Activated T-cell treated with anti-CD3 and anti-CD28 coated beads, Interleukin-2, amount 50 U/mL, for 24 hours (primary cell): ENCODE measurements around the gene TNRC18.

Experiments used
- DNase-seq: peaks from one replicate; pipeline ENCODE4 v3.0.0-alpha.2; 2020
- H3K27ac Mint-ChIP-seq: 2 replicates; pipeline ENCODE4 v1.8.0; 2020; ENCODE audit warnings: mild to moderate bottlenecking, mixed read lengths
- H3K27me3 Mint-ChIP-seq: 2 replicates; pipeline ENCODE4 v1.8.0; 2020; ENCODE audit warnings: mixed read lengths
- H3K36me3 Mint-ChIP-seq: 2 replicates; pipeline ENCODE4 v1.8.0; 2020; ENCODE audit warnings: low read depth, mixed read lengths
- H3K4me1 Mint-ChIP-seq: 2 replicates; pipeline ENCODE4 v1.8.0; 2020; ENCODE audit warnings: low read depth, mixed read lengths
- H3K4me3 Mint-ChIP-seq: 2 replicates; pipeline ENCODE4 v1.8.0; 2020; ENCODE audit warnings: mild to moderate bottlenecking, moderate library complexity, mixed read lengths
- H3K9me3 Mint-ChIP-seq: 2 replicates; pipeline ENCODE4 v1.8.0; 2020; ENCODE audit warnings: mixed read lengths

The TNRC18 gene

DNA sequence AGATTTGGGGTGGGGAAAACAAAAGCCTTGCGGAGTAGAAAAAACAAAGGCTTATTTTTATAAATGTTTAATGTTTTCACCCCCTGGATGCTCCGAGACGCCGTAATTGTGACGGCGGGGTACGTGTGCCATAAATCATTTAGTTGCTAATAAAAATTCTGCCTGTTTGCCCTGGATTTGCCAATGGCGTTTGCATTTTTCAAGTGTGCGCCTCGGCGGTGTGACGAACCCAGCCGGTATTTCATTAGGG, 2.5 kb upstream of the TNRC18 start:
- H3K36me3 Mint-ChIP-seq, result no peaks in the 10 kb centered on the region
- H3K27me3 Mint-ChIP-seq, result peaks cover 83% of the 10 kb centered on the region
- H3K4me3 Mint-ChIP-seq, result no peak overlapping the region
- H3K4me1 Mint-ChIP-seq, result peaks cover 42% of the 10 kb centered on the region
- no peak overlapping the region for H3K27ac Mint-ChIP-seq
- no peaks in the 10 kb centered on the region for H3K9me3 Mint-ChIP-seq
- no peak for DNase-seq

DNA sequence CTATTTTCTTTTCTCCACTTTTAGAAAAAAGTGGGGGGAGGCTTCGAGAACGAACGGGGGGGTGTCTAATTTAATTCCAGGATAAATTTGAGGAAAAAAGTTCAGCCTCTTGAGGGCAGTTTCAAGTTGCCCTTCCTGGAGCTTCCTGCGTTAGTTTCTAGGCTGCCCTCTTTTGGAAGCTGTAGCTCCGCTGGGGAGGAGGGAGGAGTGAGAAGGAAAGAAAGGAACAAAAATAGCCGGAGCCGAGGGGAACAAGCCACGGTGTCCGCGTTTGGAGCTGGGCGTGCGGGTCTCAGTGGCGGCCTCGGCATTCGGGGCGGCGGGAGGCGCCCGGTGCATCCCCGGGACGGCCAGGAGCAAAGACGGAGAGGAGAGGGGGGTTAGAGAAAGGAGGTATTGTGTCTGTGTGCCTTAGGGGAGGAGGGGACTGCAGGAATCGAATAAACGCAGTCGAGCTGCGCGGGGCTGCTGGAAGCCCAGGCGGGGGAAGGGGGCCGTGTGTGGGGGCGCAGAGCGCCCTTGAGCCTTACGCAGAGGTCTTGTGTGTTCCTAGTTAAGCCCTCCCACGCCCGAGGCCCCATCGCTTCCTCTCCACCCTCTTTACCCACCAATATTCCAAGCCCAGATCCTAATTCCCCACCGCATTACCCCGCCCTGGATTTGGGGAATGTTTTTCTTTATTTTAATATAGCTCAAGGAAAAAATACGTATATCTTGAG, 2.0 kb upstream of the TNRC18 start:
- H3K27me3 Mint-ChIP-seq, result peaks cover 81% of the 10 kb centered on the region
- no peaks in the 10 kb centered on the region for H3K9me3 Mint-ChIP-seq
- H3K4me3 Mint-ChIP-seq, result no peak overlapping the region
- H3K27ac Mint-ChIP-seq, result no peak overlapping the region
- peak; percentile 39 for DNase-seq
- H3K36me3 Mint-ChIP-seq, result no peaks in the 10 kb centered on the region
- H3K4me1 Mint-ChIP-seq, result peaks cover 42% of the 10 kb centered on the region

DNA sequence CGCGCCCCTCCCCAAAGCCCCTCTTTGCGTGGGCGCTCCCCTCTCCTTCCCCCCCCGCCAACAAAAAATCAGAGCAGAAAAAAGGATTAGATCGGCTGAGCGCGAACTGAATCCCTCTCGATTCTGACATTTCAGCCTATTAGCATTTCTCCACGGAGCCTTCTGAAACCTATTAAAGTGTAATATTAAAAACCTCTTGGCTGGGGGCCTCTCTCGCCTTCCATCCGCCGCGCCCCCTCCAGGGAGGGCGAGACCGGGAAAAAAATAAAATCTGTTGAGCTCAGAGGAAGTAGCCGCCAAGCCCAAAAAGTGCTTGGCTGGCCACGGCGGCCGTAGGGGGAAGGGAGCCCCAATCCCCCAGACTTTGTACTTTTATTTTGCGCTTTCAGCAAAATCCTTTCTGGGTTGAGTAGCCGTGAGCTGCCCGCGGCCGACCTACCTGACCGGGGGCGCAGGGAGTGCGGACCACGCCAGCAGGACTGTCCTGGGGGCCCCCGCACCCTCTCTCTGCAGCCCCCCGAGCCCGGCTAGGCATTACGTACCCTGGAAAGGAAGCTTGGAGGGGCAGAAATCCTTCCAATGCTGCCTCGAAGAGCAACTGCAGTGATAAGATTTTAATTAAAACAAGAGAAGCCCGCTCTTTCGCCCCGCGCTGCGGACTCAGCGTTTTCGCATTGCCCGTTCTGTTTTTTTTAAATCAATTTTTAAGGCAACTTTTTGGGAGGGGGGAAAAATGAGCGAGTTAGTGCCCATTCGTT, 1.3 kb upstream of the TNRC18 start:
- Mint-ChIP-seq H3K27me3 (peaks cover 81% of the 10 kb centered on the region), H3K27ac (peak overlapping the region; percentile 57), H3K9me3 (no peaks in the 10 kb centered on the region), H3K36me3 (no peaks in the 10 kb centered on the region), H3K4me1 (peaks cover 46% of the 10 kb centered on the region), H3K4me3 (peak overlapping the region; percentile 58)
- peak; percentile 38 for DNase-seq

DNA sequence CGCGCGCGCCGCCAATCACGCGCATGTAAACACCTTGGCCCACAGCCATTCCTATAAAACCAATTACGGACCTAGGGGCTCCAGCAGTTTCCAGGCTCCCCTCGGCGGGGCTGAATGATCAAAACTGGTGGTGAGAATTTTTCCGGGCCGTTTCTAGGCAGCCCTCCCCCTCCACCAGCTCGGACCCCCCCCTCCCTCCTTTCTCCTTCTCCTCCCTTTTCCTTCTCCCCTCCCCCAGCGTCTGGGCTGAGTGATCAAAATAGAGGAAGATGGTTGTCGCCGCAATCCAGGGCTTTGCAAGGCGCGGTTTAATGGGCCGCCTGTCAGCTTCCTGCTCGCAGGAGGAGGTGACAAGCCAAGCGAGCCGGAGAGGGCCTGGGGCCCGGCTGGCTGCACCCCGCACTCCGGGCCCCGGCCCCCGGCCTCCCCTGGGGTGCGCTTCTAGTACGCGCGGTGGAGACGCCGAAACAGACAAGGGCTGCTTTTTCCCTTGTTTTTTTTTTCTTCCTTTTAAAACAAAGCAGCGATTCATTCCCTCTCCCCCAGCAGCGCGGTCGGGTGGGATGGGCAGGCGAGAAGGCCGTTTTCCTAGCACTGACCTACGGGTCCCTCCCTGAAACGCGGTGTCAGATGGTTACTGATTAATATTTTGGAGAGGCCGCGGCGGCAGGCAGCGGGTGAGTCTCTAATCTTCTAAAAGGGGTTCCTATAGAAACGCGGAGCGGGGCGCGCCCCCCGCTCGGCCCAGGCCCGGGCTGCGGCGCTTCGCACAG, 528 bp upstream of the TNRC18 start:
- Mint-ChIP-seq H3K4me1 (peaks cover 44% of the 10 kb centered on the region), H3K36me3 (no peaks in the 10 kb centered on the region), H3K27ac (peak overlapping the region; percentile 41), H3K27me3 (peaks cover 80% of the 10 kb centered on the region), H3K9me3 (no peaks in the 10 kb centered on the region), H3K4me3 (peak overlapping the region; percentile 66)
- peak; percentile 62 for DNase-seq

DNA sequence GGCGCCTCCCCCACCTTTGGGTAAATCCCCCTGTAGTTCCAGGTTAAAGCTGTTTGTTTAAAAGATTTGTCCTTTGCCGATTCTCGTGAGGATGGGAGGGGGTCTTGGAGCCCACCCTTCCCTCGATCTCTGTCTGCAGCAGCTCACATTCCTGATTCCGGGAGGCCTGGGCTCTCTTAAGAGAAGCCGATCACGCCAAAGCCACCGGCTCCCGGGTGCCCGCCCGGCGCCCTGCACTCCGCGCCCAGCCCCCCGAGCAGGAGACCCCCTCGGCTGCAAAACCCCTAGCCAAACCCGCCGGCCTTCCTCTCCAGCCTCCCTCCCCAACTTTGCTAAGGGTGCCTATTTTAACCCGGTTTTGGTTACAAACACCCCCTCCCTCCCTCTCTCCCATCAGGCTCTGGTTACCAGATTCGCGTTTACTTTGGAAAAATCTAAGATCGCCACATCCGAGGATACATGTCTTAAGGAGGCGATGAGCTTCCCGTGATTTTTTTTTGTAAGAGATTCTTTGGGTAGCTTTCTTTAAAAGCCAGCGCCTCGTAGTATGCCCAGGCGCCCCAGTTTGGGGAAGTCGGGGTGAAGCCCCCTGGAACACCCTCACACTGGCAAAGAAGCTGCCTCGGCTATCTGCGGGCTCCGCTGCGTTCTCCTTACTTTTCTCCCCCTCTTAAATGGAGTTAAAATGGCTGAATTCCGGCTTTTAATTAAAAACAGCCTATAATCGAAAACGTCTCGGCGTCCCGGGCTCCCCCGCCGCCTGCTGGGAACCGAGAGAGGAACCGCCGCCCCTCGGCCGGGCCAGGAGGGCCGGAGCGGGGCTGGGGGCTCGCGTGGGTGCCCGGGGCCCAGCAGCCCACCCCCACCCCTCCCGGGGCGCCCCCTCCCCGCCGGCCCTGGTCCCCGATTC, 983 bp downstream of the TNRC18 start:
- Mint-ChIP-seq H3K4me3 (peak overlapping the region; percentile 65), H3K36me3 (no peaks in the 10 kb centered on the region), H3K9me3 (no peaks in the 10 kb centered on the region), H3K27me3 (peaks cover 82% of the 10 kb centered on the region), H3K4me1 (peaks cover 47% of the 10 kb centered on the region), H3K27ac (no peak overlapping the region)
- peak; percentile 39 for DNase-seq

DNA sequence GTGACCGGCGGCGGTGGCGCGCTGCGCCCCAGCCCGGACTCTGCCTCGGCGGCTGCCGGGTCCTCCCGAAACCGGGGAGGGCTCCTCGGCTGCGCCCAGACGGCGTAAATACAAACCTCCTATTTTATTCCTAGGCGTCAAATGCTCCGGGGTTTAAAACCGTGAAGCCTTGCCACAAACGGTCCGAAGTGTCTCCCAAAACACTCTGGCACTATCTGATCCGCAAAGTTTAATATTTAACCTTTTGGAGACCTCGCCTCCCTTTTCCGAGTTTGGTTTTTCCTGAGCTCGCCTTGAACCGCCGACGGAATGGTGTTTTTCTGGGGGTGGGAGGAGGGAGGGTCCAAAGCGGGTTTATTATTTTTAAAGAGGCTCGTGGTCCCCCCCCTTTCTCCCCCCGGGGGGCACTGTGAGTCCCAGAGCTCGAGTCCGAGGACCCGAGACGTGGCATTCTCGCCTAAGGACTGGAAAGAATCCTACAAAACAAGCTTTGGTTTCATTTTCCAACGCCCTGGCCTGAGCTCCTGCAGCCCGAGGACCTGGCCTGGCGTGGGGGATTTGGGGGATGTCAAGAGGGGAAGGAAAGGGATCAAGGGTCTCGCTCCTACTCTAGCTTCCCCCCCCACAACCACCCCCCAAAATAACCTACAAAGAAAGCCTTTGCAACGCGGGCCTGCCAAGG, 1.8 kb downstream of the TNRC18 start:
- peak overlapping the region; percentile 65 for H3K4me3 Mint-ChIP-seq
- H3K36me3 Mint-ChIP-seq, result no peaks in the 10 kb centered on the region
- DNase-seq, result peak; percentile 35
- no peak overlapping the region for H3K27ac Mint-ChIP-seq
- peaks cover 44% of the 10 kb centered on the region for H3K4me1 Mint-ChIP-seq
- peaks cover 81% of the 10 kb centered on the region for H3K27me3 Mint-ChIP-seq
- H3K9me3 Mint-ChIP-seq, result no peaks in the 10 kb centered on the region

DNA sequence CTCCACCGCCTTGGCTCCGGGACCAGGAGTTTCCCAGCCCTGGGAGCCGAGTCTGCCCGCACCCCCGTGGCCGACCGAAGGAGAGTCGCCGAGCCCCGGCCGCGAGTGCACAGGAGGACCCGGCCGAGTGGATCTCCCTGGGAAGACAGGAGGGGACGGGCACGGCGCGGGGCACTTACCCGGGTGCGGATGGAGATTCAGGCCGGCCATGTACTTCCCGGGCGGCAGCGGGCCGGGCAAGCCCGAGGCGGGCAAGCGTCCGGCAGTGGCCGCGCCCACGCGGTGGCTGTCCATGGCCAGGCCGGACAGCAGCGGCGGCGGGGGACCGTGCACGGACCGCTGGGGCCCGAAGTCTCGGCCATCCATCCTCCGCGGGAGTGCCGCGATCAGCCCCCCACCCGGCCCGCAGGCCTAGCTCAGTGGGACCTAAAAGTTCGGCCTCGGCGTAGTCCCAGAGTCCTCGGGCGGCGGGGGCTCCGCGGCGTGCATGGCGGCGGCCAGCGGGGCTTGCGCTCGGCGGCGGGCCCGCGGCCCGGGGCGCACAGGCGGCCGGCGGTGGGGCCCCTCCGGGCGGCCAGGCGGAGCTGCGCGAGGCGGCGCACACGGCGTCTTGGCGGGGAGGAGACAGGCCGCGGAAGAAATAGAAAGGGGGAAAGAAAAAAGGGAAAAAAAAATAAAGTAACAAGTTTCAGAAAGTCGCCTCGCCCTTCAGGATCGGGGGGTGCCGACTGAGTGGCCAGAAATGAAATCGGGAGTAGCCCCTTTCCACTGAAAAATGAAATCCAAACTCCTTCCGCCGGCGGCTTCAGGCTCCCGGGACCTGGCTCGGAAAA, 2.5 kb downstream of the TNRC18 start:
- no peaks in the 10 kb centered on the region for H3K36me3 Mint-ChIP-seq
- no peak overlapping the region for H3K27ac Mint-ChIP-seq
- peak overlapping the region; percentile 65 for H3K4me3 Mint-ChIP-seq
- H3K27me3 Mint-ChIP-seq, result peaks cover 80% of the 10 kb centered on the region
- H3K4me1 Mint-ChIP-seq, result peaks cover 42% of the 10 kb centered on the region
- H3K9me3 Mint-ChIP-seq, result no peaks in the 10 kb centered on the region
- DNase-seq, result peak; percentile 55

DNA sequence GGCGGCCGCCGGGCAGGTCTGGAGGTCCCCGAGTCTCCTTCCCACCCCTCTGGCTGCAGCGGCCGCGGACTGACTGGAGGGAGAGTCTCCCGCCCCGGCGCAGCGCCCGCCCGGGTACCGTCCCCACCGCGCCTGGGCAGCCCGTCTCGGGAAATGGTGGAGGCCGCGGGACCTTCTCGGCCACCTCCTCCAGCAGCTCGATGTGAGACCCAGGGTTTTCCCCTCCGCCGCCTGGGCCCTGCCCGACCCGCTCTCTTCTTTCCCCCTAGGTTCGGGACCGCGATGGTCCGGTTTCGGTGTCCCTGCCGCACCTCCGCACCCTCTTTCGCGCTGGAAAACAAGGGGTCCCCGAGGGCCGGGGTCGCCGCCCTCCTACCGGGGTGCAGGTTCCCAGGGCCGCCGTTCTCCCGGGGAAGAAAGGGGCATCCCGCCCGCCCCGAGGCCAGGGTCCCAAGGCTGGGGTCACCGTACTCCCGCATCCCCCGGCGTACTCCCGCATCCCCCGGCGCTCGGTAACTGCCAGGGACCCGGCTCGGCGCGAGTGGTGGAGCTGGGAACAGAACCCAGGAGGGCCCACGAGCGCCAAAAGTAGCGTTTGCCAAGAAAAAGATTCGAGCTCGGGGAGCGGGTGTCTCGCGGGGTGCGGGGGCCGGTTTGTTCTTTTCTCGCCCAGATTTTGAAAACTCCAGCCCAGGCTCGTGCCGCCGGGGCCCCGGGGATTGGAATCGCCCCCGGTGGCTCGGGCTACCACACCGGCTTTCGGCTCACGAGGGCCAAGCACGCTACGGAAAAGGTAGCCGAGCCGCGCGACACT, 3.4 kb downstream of the TNRC18 start:
- Mint-ChIP-seq H3K27ac (no peak overlapping the region), H3K9me3 (no peaks in the 10 kb centered on the region), H3K36me3 (no peaks in the 10 kb centered on the region), H3K4me3 (peak overlapping the region; percentile 59), H3K27me3 (peaks cover 72% of the 10 kb centered on the region), H3K4me1 (peaks cover 35% of the 10 kb centered on the region)
- peak; percentile 55 for DNase-seq

DNA sequence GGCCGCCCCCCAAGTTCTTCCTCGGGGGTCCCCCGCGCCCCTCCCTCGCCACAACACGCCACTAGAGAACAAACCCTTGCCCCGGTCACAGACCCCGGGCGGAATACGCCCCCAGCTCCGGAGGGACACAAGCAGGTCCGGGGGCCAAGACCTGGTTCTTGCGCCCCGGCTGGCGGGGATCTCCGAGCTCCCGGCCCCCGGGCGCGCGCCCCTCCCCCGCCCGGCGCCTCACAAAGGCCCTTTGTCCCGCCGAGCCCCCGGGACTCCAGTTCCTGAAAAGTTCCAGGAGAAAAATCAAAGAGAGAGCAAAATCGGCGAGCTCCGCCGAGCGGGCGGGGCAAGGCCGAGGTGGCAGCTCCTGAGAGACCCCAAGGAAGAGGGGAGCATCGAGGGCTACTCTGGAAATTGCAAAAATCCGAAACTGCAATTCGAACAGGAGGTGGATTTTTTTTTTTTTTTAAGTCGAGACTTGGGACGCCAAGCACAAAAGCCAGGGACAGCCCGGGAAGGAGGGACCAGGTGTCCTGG, 4.0 kb downstream of the TNRC18 start:
- Mint-ChIP-seq H3K4me3 (peak overlapping the region; percentile 49), H3K27me3 (peaks cover 71% of the 10 kb centered on the region), H3K9me3 (no peaks in the 10 kb centered on the region), H3K27ac (no peak overlapping the region), H3K4me1 (peaks cover 32% of the 10 kb centered on the region), H3K36me3 (no peaks in the 10 kb centered on the region)
- peak; percentile 37 for DNase-seq

DNA sequence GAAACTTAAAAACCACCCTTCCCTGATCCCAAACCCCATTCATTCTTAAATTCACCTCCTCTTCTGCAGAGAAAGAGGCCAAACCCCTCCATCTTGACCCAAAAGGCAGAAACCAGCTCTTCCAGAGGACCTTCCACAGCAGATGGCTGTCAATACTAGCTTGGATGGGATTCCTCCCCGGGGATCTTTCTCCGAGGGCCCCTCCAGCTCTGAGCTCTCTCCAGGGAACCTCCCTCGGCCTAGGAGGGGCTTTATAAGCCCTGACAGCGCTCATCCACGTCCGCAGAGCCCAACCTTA, 5.4 kb downstream of the TNRC18 start:
- Mint-ChIP-seq H3K4me3 (no peak overlapping the region), H3K27me3 (peaks cover 70% of the 10 kb centered on the region)

DNA sequence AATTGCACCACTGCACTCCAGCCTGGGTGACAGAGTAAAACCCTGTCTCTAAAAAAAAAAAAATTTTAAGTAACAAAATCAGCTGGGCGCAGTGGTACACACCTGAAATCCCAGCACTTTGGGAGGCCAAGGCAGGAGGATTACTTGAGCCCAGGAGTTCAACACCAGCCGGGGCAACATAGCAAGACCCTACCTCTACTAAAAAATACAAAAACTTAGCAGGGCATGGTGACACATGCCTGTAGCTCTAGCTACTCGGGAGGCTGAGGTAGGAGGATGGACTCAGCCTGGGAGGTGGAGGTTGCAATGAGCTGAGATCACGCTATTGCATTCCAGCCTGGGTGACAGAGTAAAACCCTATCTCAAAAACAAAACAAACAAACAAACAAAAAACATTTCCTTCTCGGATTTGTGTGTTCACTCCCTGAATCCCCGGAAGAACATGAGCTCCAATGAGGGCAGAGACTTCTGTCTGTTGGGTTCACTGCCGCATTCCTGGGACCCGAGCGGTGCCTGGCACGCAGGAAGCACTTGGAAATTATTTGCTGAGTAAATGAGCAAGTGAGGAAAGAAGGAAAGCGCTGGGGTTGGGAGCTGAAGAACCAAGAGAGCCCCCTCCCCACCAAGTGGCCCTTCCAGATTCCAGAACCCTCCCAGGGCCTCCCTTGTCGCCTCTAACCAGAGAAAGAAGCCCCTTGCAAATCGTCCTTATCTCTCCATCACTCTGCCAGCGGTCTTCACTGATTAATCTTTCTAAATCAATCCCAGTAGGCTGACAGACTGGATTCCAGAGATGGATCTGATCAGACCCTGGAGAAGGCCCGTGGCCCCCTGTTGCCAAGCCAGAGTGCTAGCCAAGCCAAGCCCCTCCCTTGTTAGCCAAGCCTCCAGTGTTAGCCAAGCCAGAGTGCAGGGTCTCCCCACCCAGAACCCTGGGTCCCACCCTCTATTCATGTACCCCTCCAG, 6.2 kb downstream of the TNRC18 start:
- peaks cover 65% of the 10 kb centered on the region for H3K27me3 Mint-ChIP-seq
- no peak overlapping the region for H3K4me3 Mint-ChIP-seq
- DNase-seq, result no peak
- no peaks in the 10 kb centered on the region for H3K9me3 Mint-ChIP-seq
- H3K27ac Mint-ChIP-seq, result no peak overlapping the region
- no peaks in the 10 kb centered on the region for H3K36me3 Mint-ChIP-seq
- peaks cover 24% of the 10 kb centered on the region for H3K4me1 Mint-ChIP-seq

More for the DNA sequence above, 5.4 kb downstream of the TNRC18 start:
- no peak for DNase-seq
- Mint-ChIP-seq H3K27ac (no peak overlapping the region), H3K36me3 (no peaks in the 10 kb centered on the region), H3K4me1 (peaks cover 28% of the 10 kb centered on the region), H3K9me3 (no peaks in the 10 kb centered on the region)

DNA sequence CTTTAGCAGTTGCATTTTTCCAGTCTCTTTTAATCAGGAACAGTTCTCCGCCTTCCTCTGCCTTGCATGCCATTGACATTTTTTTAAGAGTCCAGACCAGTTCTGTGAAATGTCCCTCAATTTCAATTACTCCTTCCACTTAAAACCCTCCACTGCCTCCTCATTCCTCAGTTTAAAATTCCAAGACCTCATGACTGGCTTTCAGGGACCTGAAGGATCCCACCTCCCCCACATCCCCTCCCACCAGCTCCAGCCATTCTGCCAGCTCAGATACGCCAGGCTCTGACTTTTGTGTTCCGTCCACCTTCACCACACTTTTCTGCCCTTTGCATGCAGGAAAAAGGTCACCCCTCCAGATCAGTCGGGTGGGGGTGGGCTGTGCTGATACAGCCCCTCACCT, 8.7 kb downstream of the TNRC18 start:
- no peak overlapping the region for H3K27ac Mint-ChIP-seq
- H3K9me3 Mint-ChIP-seq, result no peaks in the 10 kb centered on the region
- H3K27me3 Mint-ChIP-seq, result peaks cover 47% of the 10 kb centered on the region
- no peak overlapping the region for H3K4me3 Mint-ChIP-seq
- H3K36me3 Mint-ChIP-seq, result no peaks in the 10 kb centered on the region
- no peak for DNase-seq
- peaks cover 13% of the 10 kb centered on the region for H3K4me1 Mint-ChIP-seq
